Testis (tissue), 3 donors: ENCODE measurements around the gene RASD1. TPM values are rescaled to one million over a fixed set of nuclear protein-coding genes. Genes with fewer than 3 reads are reported as not detected.

Experiments used
- DNase-seq: peaks from one replicate; pipeline ENCODE4 v3.0.0-alpha.2; 2019
- H3K27ac ChIP-seq, 2 donors: fragments of 200-600 bp; sonication (generic); one replicate each; pipeline ENCODE4 v1.5.1; 2019
- H3K27me3 ChIP-seq: fragments of 200-600 bp; sonication (generic); one replicate; pipeline ENCODE4 v1.5.1; 2019
- H3K36me3 ChIP-seq: fragments of 200-600 bp; sonication (generic); one replicate; pipeline ENCODE4 v1.5.1; 2017; ENCODE audit warnings: low read depth; ENCODE audit errors: missing control alignments
- H3K4me1 ChIP-seq: fragments of 200-600 bp; sonication (generic); one replicate; pipeline ENCODE4 v1.5.1; 2019
- H3K4me3 ChIP-seq, 2 donors: fragments of 200-600 bp; sonication (generic); one replicate each; pipeline ENCODE4 v1.5.1; 2017 to 2019
- H3K9me3 ChIP-seq: fragments of 200-600 bp; sonication (generic); one replicate; pipeline ENCODE4 v1.5.1; 2017
- CTCF ChIP-seq, 3 experiments: fragments of 450-650 bp in 2 of 3; fragments of 200-600 bp in 1 of 3; sonication (generic) in 1 of 3; IDR thresholded peaks; one replicate each; pipeline ENCODE4 v1.5.1; 2016 to 2019; ENCODE audit warnings: antibody characterized with exemption in 3 of 3, mild to moderate bottlenecking in 2 of 3, moderate library complexity in 1 of 3
- POLR2A ChIP-seq: fragments of 450-650 bp; IDR thresholded peaks from one replicate; pipeline ENCODE4 v1.6.1; 2017; ENCODE audit warnings: antibody characterized with exemption, mild to moderate bottlenecking, moderate library complexity
- WGBS, 2 donors: methylation state at CpG; one replicate each; pipeline ENCODE4 v1.1.5; 2018; 5-methylcytosine and 5-hydroxymethylcytosine counted together
- intact Hi-C: fragments of 100-400 bp; cut with DNase I; formaldehyde crosslinking; loops from one replicate; pipeline ENCODE4 v1.15.1; 2023; ENCODE audit warnings: low total_unique reads
- polyA plus RNA-seq: library from polyadenylated mRNA; stranded (reverse); fragments of 350-450 nt; fragmentation: Illumina TruSeq; extraction: RNeasy Lipid Tissue Mini Kit (QIAGEN cat#74804); gene quantifications from one replicate; pipeline ENCODE4 v1.2.3, GENCODE V29; 2014; ENCODE audit warnings: low read depth, low replicate concordance; ENCODE audit not compliant: insufficient read depth
- small RNA-seq, 2 donors: library from RNA; depleted of rRNA; stranded (forward); fragments of <200 nt; gene quantifications; one replicate each; pipeline ENCODE3, GENCODE V24; 2016
- total RNA-seq, 2 donors: library from RNA; depleted of rRNA; stranded (reverse); fragments of >200 nt; gene quantifications; one replicate each; pipeline ENCODE4 v1.2.3, GENCODE V29; 2016

RASD1 gene
- total and polyA plus RNA-seq, 3 donors from 2014 or later = 50.1 to 129 (median 99.7) TPM

- H3K36me3 ChIP-seq = no peaks in the 10 kb centered on the region
- H3K4me1 ChIP-seq = no peaks in the 10 kb centered on the region
- 85 to 89% methylated on average over 3 to 4 of the region's 4 CpGs for WGBS, 2 donors
- no peaks in the 10 kb centered on the region for H3K9me3 ChIP-seq
- H3K27ac ChIP-seq = no peak overlapping the region
- H3K4me3 ChIP-seq = no peak overlapping the region
- intact Hi-C loops = no loop called here
- TF ChIP-seq POLR2A = no peak
- no peak for TF ChIP-seq CTCF (IDR thresholded peaks at IDR 0.05)
- no peaks in the 10 kb centered on the region for H3K27me3 ChIP-seq
- DNase-seq = no peak
These were observed 49.5 kb downstream of the RASD1 start for GRCh38 chr17:17446666-17447155.

DNA sequence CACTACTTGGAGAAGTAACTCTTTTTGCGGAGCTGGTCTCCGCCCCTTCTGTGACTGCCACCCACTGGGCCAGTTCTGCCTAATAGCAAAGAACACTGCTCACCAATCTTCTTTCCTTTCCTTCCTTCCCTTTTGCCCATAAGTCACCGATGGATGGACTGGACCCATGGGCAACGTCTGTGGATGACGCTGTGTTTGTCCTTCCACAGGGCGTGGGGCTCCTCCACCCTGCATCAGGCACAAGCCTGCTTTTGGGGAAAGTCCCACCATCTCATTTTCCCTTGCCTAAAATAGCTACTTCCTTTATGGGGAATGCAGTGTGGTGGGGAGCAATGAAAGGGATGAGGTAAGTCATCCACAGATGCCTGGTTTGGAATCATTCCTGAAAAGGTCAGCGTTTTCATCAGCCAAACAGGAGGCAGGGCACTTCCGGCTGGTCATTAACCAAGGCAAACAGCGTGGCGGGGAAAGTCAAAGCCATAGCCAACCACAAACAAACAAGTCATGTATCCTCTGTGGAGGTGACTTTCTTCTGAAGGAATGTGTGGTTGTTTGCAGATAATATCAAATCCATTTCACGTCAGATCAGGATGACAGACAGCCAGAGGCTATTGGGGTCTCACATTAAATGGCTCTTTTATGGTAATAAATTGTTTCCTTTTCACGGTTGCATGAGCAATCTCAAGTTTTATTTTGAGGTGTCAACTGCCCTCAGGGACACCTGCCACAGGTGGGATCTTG lies 50.1 kb downstream of the RASD1 start:
- no peak overlapping the region for H3K4me3 ChIP-seq
- no peaks in the 10 kb centered on the region for H3K4me1 ChIP-seq
- intact Hi-C loops = no loop called here
- WGBS, 2 donors = 80 to 86% methylated on average over 12 of the region's 12 CpGs
- H3K9me3 ChIP-seq = no peaks in the 10 kb centered on the region
- no peak for TF ChIP-seq POLR2A
- no peak for TF ChIP-seq CTCF (IDR thresholded peaks at IDR 0.05)
- H3K27me3 ChIP-seq = no peaks in the 10 kb centered on the region
- H3K36me3 ChIP-seq = no peaks in the 10 kb centered on the region
- no peak overlapping the region for H3K27ac ChIP-seq
- no peak for DNase-seq

DNA sequence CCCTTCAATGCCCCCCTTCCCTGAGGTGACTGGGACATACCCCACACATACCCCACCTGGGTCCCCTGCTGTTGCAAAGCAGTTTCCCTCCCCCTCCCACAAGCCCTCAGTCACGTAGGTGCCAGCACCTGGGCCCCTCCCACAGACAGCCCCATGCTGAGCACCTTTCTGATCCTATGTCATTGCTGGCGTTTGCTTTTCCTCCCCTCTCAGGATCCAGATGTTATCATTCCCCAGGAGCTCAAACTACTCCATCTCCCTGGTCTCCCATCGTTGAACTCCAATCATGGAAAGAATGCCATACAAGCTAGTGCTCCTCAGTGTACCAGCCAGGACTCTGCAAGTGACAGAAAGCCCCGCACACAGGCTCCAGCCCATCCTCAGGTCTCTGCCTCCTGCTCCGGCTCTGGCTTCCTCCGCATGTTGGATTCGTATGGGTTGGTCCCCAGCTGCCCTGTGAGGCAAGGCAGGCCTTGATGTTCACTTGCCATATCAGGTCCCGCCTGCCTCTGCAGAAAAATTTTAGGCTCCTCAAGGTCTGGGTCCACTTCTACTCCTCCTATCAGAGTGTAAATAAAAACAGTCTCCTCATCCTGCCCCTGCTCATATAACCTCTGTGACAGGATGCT lies 50.8 kb downstream of the RASD1 start:
- H3K4me1 ChIP-seq = no peaks in the 10 kb centered on the region
- no peaks in the 10 kb centered on the region for H3K27me3 ChIP-seq

More for the DNA sequence above, 50.8 kb downstream of the RASD1 start:
- Histone ChIP-seq H3K27ac (no peak overlapping the region), H3K36me3 (no peaks in the 10 kb centered on the region), H3K9me3 (no peaks in the 10 kb centered on the region), H3K4me3 (no peak overlapping the region)
- no peak for TF ChIP-seq CTCF (IDR thresholded peaks at IDR 0.05)
- no peak for TF ChIP-seq POLR2A
- DNase-seq = no peak
- intact Hi-C loops = no loop called here
- WGBS, 2 donors = 69 to 73% methylated on average over 8 of the region's 8 CpGs

Small RNA genes lying within 50 kb of the gene (small RNA-seq; reads per million reads assigned to genes)
- gene RF00019 = 0 reads per million in 2 donors

Other genes starting within 250 kb of the RASD1 start
- 100 to 1,000 TPM; 128 to 134 TPM for gene COPS3, start 215.1 kb downstream of the RASD1 start, total RNA-seq
- gene COPS3, start 215.1 kb downstream of the RASD1 start, polyA plus RNA-seq = 198 TPM
- 10 to 100 TPM; 33.5 to 47.5 TPM for gene NT5M, start 193.0 kb downstream of the RASD1 start, total RNA-seq
- gene NT5M, start 193.0 kb downstream of the RASD1 start, polyA plus RNA-seq = 26.1 TPM
- 10 to 100 TPM; 35.9 to 42.6 TPM for gene MED9, start 19.4 kb downstream of the RASD1 start, total RNA-seq
- gene MED9, start 19.4 kb downstream of the RASD1 start, polyA plus RNA-seq = 18.8 TPM
- 100 to 1,000 TPM in 1 of 2 donors, 10 to 100 TPM in 1; 83.1 to 120 TPM for gene PEMT, start 95.3 kb upstream of the RASD1 start, total RNA-seq
- 66.0 TPM for gene PEMT, start 95.3 kb upstream of the RASD1 start, polyA plus RNA-seq
- gene RAI1, start 185.1 kb upstream of the RASD1 start, total RNA-seq = 10 to 100 TPM; 42.8 to 44.5 TPM
- 17.5 TPM for gene RAI1, start 185.1 kb upstream of the RASD1 start, polyA plus RNA-seq